ENCODE results near the gene CDK11A.
"Not testable (repeated sequence)": the region's sequence is repeated elsewhere in the genome, so short reads cannot be mapped to it uniquely, and the experiment has no call there.

- TF ChIP-seq CTCF (IDR thresholded peaks at IDR 0.05 in 4 of 5, conservative IDR thresholded peaks at IDR 0.05 in 1 of 5); POLR2A (IDR thresholded peaks at IDR 0.05): not testable (repeated sequence)
Observed at GRCh38 chr1:1700557-1700956, 23.6 kb downstream of the CDK11A start.

All from gastrocnemius medialis (tissue), 4 donors.